ENCODE data around the gene MVB12B.

MVB12B gene

GRCh38 chr9:126386776-126387175 is 60.1 kb downstream of the MVB12B start:
- no peak for DNase-seq (ENCODE audit: low spot score)

- DNase-seq (ENCODE audit: low spot score): no peak
These were observed 62.5 kb downstream of the MVB12B start for GRCh38 chr9:126388964-126389708.

DNA sequence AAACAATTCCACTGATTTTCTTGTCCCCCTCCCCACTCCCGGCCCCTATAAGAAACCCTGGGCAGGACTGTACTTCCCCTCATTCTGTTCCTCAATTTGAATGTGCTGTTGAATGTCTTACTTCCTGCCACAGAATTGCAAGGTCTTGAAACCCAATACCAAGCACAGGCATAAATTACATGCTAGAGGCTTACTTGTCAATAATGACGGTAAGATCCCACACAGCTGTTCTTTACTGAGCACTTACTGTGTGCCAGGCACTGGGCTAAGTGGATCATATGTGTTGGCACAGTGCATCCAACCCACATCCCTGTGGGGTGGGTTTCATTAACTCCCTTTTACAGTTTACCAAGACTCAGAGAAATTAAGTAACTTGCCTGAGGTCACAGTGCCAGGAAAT is 63.4 kb downstream of the MVB12B start:
- no peak for DNase-seq (ENCODE audit: low spot score)

- no peak for DNase-seq (ENCODE audit: low spot score)
These were observed 64.3 kb downstream of the MVB12B start for GRCh38 chr9:126390923-126391322.

DNA sequence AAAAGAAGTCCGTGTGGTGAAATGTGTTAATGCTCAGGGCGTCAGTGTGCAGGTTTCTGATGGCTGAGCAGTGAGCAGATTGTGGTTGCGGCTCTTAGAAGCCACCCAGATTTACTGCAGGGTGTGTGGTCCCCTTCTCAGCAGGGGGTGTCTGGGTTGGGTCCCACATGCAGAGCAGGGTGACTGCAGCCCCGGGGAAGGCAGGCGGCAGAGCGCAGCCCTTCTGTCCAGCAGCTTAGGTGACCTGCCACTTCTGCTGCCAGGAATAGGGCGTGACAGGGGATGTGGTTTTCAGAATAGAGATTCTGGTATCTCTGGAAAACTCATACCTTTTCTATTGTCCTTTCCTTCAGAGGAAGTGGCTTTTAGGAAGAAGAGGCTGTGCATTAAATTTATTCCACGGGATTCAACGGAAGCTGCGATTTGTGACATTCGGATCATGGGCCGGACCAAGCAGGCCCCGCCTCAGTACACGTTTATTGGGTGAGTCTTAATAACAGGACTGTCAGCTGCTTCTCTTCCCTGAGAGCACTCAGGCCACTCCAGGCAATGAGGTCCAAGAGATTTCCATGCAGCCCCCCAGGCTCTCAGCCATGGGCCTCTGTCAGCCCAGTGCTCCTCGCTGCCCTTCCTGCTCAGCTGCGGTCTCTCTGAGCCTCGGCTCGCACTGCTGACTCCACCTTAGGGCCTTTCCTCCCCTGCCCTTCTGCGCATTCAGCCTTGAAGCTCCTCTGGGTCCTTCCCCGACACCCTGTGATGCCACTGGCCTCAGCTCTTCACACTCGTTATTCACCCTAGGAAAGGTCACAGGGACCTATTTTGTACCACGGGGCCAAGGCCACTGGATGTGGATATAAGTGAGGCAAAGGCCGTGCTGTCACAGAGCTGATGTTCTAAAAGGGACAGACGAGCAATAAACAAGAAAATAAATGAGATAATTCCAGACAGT is 65.4 kb downstream of the MVB12B start:
- no peak for DNase-seq (ENCODE audit: low spot score)

GRCh38 chr9:126392662-126393371 is 66.2 kb downstream of the MVB12B start:
- no peak for DNase-seq (ENCODE audit: low spot score)

DNA sequence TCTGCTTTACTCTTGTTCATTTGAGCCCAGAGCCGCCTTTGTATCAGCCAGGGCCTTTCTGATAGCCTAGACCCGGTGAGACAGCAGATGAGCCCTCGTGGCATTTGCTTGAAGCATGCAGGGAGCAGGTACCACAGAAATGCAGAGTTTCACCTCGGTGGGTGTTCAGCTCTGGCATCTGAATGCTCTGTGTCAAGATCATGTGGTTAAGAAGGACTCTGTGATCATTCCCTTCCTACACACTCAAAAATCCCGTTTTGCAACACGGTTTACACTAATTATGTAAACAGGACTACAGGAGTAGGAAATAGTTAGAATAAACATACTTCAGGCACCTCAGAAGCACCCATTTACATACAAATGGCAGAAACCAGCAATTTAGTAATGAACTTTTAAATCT is 67.2 kb downstream of the MVB12B start:
- peak; percentile 55 for DNase-seq (ENCODE audit: low spot score)

DNA sequence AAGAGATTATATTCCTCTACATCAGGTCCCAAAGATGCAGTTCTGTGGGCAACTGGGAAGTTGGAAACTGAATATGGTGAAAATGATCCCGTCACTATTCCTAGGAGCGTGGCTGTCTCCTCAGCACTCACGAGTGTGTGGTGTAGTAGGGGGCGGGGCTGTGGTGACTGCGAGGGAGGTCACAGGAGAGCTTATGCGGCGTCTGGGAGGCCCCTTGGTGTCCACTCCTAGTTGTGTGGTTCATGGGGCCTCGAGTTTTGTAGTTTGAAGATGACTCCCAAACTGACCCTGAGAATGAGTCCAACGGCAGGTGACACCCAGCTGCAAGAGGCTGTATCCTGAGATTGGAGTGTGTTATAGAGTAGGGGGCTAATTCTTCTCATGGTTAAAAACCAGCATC is 68.2 kb downstream of the MVB12B start:
- no peak for DNase-seq (ENCODE audit: low spot score)

DNA sequence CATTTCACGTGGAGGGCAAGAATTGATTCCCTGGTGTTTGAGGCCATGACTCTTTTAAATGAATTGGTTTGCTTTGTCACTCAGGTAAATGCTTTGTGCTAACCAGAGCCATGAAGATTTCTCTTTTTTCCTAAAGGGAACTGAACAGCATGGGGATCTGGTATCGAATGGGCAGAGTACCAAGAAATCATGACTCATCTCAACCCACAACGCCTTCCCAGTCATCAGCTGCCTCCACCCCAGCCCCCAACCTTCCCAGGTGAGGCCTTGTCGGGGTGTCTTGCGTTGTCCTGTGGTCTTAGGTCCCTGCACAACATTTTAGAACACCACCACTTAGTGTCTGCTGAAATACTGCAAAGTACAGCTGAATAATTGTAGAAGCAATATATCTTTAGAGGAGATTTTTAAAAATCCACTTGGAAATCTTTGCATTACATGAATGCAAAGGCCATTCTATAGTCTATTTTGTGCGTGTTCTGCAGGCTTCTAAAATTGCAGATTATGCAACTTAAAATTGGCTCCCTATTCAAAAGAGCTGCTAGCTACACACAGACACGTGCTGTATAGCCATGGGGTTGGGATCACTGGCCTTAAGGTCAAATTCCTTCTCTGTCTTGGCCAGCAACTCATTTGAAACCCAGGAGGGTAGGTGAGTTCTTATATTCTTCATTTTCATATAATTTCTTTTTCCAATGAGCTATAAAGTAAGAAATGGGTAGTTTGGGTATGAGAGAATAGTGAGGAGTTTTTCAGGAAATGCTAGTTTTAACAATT is 69.0 kb downstream of the MVB12B start:
- peak; percentile 56 for DNase-seq (ENCODE audit: low spot score)

DNA sequence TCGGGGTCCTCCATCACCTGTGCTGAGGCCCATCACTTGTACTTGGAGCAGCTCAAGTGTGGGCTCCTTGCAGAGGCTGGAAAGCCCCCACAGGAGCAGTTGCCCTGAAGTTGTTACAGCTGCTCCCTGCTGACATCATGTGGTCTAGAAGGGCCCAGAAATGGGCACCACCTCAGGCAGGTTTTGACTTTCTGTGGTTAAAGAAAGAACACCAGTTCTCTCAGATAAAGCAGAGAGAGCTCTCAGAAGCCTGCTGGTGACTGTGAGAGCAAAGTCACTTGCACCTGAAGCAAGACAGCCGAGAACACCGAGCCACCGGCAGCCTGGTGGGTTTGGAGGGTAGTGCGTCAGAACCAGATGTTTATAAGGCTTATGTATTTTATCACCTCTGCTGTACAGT is 70.4 kb downstream of the MVB12B start:
- no peak for DNase-seq (ENCODE audit: low spot score)

DNA sequence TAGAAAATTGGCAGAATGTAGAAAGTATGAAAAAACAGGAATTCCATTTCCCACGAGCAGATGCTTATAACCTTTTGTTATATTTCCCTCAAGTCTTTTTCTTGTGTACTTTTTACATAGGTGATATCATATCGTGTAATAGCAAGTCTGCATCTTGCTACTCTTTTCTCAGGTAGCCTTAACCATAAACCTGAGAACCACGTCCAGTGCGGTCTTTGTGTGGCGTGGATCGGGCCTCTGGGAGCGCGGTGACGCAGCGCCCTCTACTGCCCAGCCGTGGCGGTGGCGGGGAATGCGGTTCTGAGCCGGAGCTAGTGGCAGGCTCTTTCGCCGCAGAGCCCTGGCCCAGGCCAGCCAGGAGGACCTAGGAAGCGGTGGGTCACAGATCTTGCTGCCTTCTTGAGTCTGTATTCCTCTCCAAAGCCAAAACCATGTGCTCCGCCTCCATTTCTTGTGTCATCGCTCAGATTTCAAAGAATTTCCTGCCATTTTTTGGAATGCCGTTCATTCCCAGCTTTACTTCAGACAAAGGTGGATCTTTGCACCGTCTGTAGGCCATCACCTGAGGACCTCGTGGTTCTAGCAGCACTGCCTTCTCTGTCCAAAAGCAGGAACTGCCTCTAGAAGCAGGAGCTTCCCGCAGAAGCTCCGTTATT is 71.9 kb downstream of the MVB12B start:
- DNase-seq (ENCODE audit: low spot score): peak; percentile 86

DNA sequence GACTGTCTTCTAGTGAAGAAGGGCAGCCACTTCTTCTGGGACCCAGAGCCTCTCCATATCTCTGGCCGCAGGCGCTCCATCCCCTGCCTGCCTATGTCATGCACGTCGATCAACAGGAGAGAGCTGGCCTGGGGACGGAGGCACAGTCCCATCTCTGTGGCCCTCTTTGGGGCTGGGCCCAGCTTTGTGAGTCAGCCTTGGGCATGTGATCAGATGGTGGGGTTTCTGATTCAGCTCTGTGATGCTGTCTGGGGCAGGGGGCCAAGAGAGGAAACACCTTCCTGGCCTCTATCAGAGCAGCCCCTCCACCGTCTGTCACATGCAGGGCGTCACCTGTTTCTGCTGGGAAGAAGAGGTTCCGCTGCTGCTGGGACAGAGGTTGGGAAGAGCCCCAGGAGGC is 72.6 kb downstream of the MVB12B start:
- peak; percentile 29 for DNase-seq (ENCODE audit: low spot score)

DNA sequence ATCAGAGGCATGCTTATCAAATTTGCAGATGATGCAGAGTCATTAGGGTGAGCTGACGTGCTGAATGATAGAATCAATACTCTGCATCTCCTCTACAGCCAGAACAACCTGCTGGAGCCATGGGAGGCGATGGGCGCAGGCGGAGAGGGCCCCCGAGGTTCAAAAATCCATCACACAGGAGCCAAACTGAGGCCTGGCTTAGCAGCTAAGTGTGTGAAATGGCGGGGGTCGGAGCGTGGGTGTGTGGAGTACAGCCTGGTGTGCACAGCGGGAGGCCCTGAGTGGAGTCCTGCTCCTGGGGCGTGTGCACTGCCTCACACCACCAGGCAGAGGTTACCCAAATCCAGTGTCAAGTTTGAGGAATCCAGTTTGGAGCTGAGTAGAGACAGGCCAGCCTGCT is 73.2 kb downstream of the MVB12B start:
- no peak for DNase-seq (ENCODE audit: low spot score)

DNA sequence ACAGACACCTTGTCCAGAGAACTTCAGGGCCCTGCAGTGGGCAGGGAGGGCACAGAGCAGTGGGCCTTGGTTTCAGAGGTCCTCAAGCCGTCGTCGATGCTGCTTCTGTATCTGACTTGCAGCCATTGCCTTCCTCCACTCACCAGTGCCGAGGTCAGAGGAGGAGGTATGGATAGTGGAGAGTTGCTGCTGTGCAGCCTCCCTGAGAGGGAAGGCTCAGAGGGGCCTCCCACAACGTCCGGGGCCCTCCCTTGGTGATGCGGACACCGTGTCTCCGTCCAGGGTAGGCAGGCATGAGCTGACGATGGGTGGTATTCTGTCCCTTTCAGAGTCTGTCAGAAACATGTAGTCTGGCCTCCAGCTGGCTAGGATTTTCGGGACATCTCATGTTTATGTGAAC is 73.9 kb downstream of the MVB12B start:
- DNase-seq (ENCODE audit: low spot score): no peak

- DNase-seq (ENCODE audit: low spot score): no peak
These were observed 74.5 kb downstream of the MVB12B start for GRCh38 chr9:126401107-126401506.

- no peak for DNase-seq (ENCODE audit: low spot score)
These were observed 75.0 kb downstream of the MVB12B start for GRCh38 chr9:126401581-126401980.

GRCh38 chr9:126403397-126403796 is 76.8 kb downstream of the MVB12B start:
- no peak for DNase-seq (ENCODE audit: low spot score)

GRCh38 chr9:126404459-126404858 is 77.8 kb downstream of the MVB12B start:
- DNase-seq (ENCODE audit: low spot score): no peak

DNA sequence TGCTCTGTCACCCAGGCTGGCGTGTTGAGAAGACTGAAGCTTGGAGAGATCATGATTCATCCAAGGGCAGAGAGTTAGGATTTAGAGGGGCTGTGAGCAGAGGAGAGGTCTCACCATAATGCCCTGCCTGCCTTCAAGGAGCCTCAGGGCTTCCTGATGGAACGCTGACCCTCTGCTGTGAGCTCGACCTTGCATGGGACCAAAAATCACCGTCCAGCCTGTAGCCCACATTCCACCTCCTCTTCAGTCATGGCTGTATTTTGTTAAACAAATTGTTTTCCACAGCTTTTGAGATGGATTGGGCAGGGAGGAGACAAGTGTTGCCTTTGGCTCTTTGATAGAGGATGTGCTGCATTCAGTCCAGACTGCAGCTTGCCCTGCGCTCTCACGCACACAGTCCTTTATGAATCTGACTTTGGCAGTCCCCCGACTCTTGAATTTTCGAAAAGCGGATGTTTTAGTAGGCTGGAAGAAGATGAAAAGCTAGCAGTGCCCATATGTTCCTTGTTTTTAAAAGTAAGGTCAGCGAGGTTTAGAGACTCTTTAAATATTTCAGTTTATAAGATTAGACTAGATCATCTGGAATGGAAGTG is 79.5 kb downstream of the MVB12B start:
- DNase-seq (ENCODE audit: low spot score): no peak

- DNase-seq (ENCODE audit: low spot score): no peak
These were observed 80.7 kb downstream of the MVB12B start for GRCh38 chr9:126407114-126407870.

Measured in AG08396 (cell line).